HEK293 (cell line): Measurements from ENCODE around the gene ABCA3.
"Not testable (repeated sequence)": the region's sequence is repeated elsewhere in the genome, so short reads cannot be mapped to it uniquely, and the experiment has no call there.

ENCODE experiments used
- CTCF ChIA-PET: fragments of 350-600 bp; formaldehyde crosslinking; extraction: SDS; loops from one replicate; lab custom pipeline; 2021; ENCODE audit warnings: antibody characterized with exemption; lab: Yijun Ruan, JAX
- POLR2A ChIA-PET: fragments of 300-600 bp; formaldehyde crosslinking; extraction: SDS; loops from one replicate; lab custom pipeline; 2020; ENCODE audit warnings: antibody characterized with exemption, inconsistent platforms; lab: Yijun Ruan, JAX
- H3K27ac ChIP-seq: fragments of 200-500 bp; sonication (Bioruptor generic); 2 replicates; pipeline ENCODE4 v1.5.1; 2014; ENCODE audit warnings: low read depth, low read length, control low read depth, inconsistent platforms; ENCODE audit errors: extremely low read depth
- H3K36me3 ChIP-seq, 2 experiments: fragments of 200-500 bp in 1 of 2; sonication (Bioruptor generic) in 1 of 2; 1 replicate in 1 of 2; 2 replicates in 1 of 2; pipeline ENCODE4 v1.5.1; 2014 to 2017; ENCODE audit warnings: inconsistent platforms in 2 of 2, low read length in 2 of 2; ENCODE audit not compliant: control insufficient read depth in 2 of 2, insufficient read depth in 1 of 2
- H3K4me1 ChIP-seq: fragments of 200-500 bp; sonication (Bioruptor generic); 2 replicates; pipeline ENCODE4 v1.5.1; 2014; ENCODE audit warnings: mild to moderate bottlenecking, low read length, inconsistent platforms; ENCODE audit not compliant: control insufficient read depth, insufficient read depth
- H3K4me3 ChIP-seq: 2 replicates; pipeline ENCODE4 v1.5.1; 2011; ENCODE audit warnings: low read depth, mild to moderate bottlenecking, control low read depth, low read length, moderate library complexity
- H3K9me3 ChIP-seq: fragments of 200-500 bp; sonication (Bioruptor generic); 2 replicates; pipeline ENCODE4 v1.5.1; 2014; ENCODE audit warnings: low read depth, low read length, inconsistent platforms; ENCODE audit not compliant: control insufficient read depth, insufficient read depth
- BCL11B ChIP-seq: fragments of 450-650 bp; formaldehyde crosslinking; IDR thresholded peaks from 2 replicates; pipeline ENCODE4 v1.5.1; 2016; ENCODE audit warnings: low read depth, missing biosample characterization, missing genetic modification characterization
- HOXA7 ChIP-seq: sonication (generic); formaldehyde crosslinking; IDR thresholded peaks from 2 replicates; pipeline ENCODE4 v1.8.1; 2022; ENCODE audit warnings: missing genetic modification reagents, borderline replicate concordance
- IKZF3 ChIP-seq: fragments of 450-650 bp; IDR thresholded peaks from 2 replicates; pipeline ENCODE4 v1.5.0; 2018; ENCODE audit warnings: missing biosample characterization, mild to moderate bottlenecking, missing genetic modification characterization, moderate library complexity
- KLF1 ChIP-seq: fragments of 450-650 bp; formaldehyde crosslinking; IDR thresholded peaks from 2 replicates; pipeline ENCODE4 v1.5.1; 2016; ENCODE audit warnings: missing biosample characterization, missing genetic modification characterization
- KLF7 ChIP-seq: fragments of 450-650 bp; formaldehyde crosslinking; IDR thresholded peaks from 2 replicates; pipeline ENCODE4 v1.5.1; 2016; ENCODE audit warnings: missing biosample characterization, missing genetic modification characterization, borderline replicate concordance
- MYNN ChIP-seq: fragments of 450-650 bp; formaldehyde crosslinking; IDR thresholded peaks from 2 replicates; pipeline ENCODE4 v1.5.1; 2016; ENCODE audit warnings: missing biosample characterization, missing genetic modification characterization, borderline replicate concordance
- SP2 ChIP-seq: fragments of 450-650 bp; formaldehyde crosslinking; IDR thresholded peaks from 2 replicates; pipeline ENCODE4 v1.5.1; 2016; ENCODE audit warnings: missing biosample characterization, missing genetic modification characterization
- SP3 ChIP-seq: fragments of 450-650 bp; formaldehyde crosslinking; IDR thresholded peaks from 2 replicates; pipeline ENCODE4 v1.5.1; 2016; ENCODE audit warnings: missing biosample characterization, missing genetic modification characterization
- TRIM28 ChIP-seq: IDR thresholded peaks from 2 replicates; pipeline ENCODE4 v1.6.1; 2011; ENCODE audit warnings: low read length, control low read depth, borderline replicate concordance
- YY2 ChIP-seq: fragments of 450-650 bp; formaldehyde crosslinking; IDR thresholded peaks from 2 replicates; pipeline ENCODE4 v1.5.1; 2016; ENCODE audit warnings: missing biosample characterization, missing genetic modification characterization
- ZFHX2 ChIP-seq: fragments of 450-650 bp; formaldehyde crosslinking; conservative IDR thresholded peaks from 2 replicates; pipeline ENCODE4 v1.5.1; 2016; ENCODE audit warnings: missing biosample characterization, missing genetic modification characterization
- ZFP3 ChIP-seq: fragments of 450-650 bp; formaldehyde crosslinking; IDR thresholded peaks from 2 replicates; pipeline ENCODE4 v1.5.1; 2016; ENCODE audit warnings: low read depth, missing biosample characterization, missing genetic modification characterization
- ZFP41 ChIP-seq: fragments of 450-650 bp; formaldehyde crosslinking; IDR thresholded peaks from 2 replicates; pipeline ENCODE4 v1.5.1; 2016; ENCODE audit warnings: missing biosample characterization, missing genetic modification characterization, borderline replicate concordance
- ZNF138 ChIP-seq: fragments of 450-650 bp; formaldehyde crosslinking; IDR thresholded peaks from 2 replicates; pipeline ENCODE4 v1.5.1; 2016; ENCODE audit warnings: missing biosample characterization, missing genetic modification characterization, borderline replicate concordance
- ZNF202 ChIP-seq: fragments of 450-650 bp; formaldehyde crosslinking; IDR thresholded peaks from 2 replicates; pipeline ENCODE4 v1.5.1; 2016; ENCODE audit warnings: missing biosample characterization, missing genetic modification characterization, borderline replicate concordance
- ZNF416 ChIP-seq: fragments of 450-650 bp; formaldehyde crosslinking; IDR thresholded peaks from 2 replicates; pipeline ENCODE4 v1.5.1; 2016; ENCODE audit warnings: missing biosample characterization, missing genetic modification characterization
- ZNF501 ChIP-seq: fragments of 450-650 bp; formaldehyde crosslinking; IDR thresholded peaks from 2 replicates; pipeline ENCODE4 v1.5.1; 2016; ENCODE audit warnings: missing biosample characterization, missing genetic modification characterization
- ZNF600 ChIP-seq: fragments of 450-650 bp; formaldehyde crosslinking; IDR thresholded peaks from 2 replicates; pipeline ENCODE4 v1.5.1; 2016; ENCODE audit warnings: missing biosample characterization, missing genetic modification characterization
- TF ChIP-seq, protein P1 (sequence below): fragments of 450-650 bp; formaldehyde crosslinking; IDR thresholded peaks from 2 replicates; pipeline ENCODE4 v1.5.1; 2016; ENCODE audit warnings: missing biosample characterization, missing genetic modification characterization

ABCA3 gene

DNA sequence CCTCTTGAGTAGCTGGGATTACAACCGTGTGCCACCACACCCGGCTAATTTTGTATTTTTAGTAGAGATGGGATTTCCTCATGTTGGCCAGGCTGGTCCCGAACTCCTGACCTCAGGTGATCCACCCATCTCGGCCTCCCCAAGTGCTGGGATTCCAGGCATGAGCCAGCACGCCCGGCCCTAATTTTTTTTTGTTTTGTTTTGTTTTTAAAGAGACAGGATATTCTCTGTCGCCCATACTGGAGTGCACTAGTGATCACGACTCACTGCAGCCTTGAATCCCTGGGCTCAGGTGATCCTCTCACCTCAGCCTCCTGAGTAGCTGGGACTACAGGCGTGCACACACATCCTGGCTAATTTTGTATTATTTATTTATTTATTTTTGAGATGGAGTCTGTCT is 100.2 kb downstream of the ABCA3 start:
- H3K4me3 ChIP-seq, CTCF ChIA-PET, H3K27ac ChIP-seq, H3K4me1 ChIP-seq, H3K9me3 ChIP-seq: not testable (repeated sequence)
- H3K36me3 ChIP-seq = peaks cover 3 to 50% of the 10 kb centered on the region in 2 experiments; a peak in 2 of 3 replicates
- POLR2A ChIA-PET = interaction anchor here (5.3 kb wide), 1 partner anchor 11 kb away, joined by 48 read pairs; the partner anchor contains the start of gene ECI1
- TF ChIP-seq KLF1 = peak; percentile 47

DNA sequence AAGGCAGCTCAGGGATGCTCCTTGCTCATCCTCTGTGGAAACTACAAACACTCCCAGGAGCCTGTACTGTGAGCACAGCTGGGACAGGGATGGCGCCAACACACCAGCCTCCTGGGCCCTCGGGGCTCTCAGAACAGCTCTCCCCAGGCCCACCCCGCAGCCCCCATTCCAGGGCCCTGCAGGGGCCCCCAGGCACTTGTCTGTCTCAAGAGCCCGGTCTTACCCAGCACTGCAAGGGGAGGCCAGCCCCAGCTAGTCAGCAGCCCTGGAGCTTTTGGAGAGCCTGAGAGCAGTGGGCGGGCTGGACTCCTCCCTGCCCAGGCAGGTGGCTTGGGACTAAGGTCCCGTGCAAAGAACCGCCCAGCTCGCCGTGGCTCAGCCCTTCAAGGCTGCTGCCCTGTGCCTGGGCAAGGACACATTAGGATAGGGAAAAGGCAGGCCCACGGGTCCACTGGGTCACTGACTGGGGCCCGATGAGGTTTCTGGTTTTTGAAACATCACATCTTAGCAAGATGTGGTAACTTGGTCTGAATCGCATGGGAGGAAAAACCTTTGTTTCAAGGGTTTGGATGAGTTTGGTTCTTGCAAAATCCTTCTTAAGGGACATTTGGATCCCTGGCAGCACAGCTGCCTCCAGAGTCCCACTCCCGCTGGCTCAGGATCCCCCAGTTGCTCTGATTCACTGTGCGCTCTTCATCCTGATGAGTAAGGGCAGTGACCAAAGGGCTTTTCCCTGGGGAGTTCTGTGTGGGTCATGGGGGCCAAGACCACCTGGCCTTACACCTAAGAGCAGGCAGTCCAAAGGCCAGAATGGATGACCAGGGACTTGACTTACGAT is 101.5 kb downstream of the ABCA3 start:
- Histone ChIP-seq H3K36me3 (peaks cover 3 to 50% of the 10 kb centered on the region in 2 experiments; a peak in 2 of 3 replicates), H3K4me1 (peaks cover 4% of the 10 kb centered on the region; the same call in 1 of the 2 replicates), H3K27ac (0 out of 2 replicates have a peak overlapping the region, but pooled peaks have one; percentile 16), H3K4me3 (no peak overlapping the region)
- TF ChIP-seq YY2 (tag by site-specific recombination) (no peak), SP2 (tag by site-specific recombination) (peak; percentile 24; the same call in 1 of the 2 replicates), KLF7 (tag by site-specific recombination) (no peak), ZNF138 (tag by site-specific recombination) (no peak), ZNF202 (no peak), TRIM28 (no peak), ZFHX2 (tag by site-specific recombination) (peak; percentile 49), ZFP3 (tag by site-specific recombination) (no peak), ZFP41 (no peak), BCL11B (tag by site-specific recombination) (0 out of 2 replicates have a peak, but pooled peaks have one; percentile 14), MYNN (tag by site-specific recombination) (no peak), SP3 (tag by site-specific recombination) (peak; percentile 30; the same call in 1 of the 2 replicates), KLF1 (peak; percentile 53), HOXA7 (no peak), ZNF600 (tag by site-specific recombination) (0 out of 2 replicates have a peak, but pooled peaks have one; percentile 7), IKZF3 (tag by site-specific recombination) (0 out of 2 replicates have a peak, but pooled peaks have one; percentile 12), ZNF501 (tag by site-specific recombination) (no peak), ZNF416 (tag by site-specific recombination) (no peak)
- TF ChIP-seq, protein P1, sequence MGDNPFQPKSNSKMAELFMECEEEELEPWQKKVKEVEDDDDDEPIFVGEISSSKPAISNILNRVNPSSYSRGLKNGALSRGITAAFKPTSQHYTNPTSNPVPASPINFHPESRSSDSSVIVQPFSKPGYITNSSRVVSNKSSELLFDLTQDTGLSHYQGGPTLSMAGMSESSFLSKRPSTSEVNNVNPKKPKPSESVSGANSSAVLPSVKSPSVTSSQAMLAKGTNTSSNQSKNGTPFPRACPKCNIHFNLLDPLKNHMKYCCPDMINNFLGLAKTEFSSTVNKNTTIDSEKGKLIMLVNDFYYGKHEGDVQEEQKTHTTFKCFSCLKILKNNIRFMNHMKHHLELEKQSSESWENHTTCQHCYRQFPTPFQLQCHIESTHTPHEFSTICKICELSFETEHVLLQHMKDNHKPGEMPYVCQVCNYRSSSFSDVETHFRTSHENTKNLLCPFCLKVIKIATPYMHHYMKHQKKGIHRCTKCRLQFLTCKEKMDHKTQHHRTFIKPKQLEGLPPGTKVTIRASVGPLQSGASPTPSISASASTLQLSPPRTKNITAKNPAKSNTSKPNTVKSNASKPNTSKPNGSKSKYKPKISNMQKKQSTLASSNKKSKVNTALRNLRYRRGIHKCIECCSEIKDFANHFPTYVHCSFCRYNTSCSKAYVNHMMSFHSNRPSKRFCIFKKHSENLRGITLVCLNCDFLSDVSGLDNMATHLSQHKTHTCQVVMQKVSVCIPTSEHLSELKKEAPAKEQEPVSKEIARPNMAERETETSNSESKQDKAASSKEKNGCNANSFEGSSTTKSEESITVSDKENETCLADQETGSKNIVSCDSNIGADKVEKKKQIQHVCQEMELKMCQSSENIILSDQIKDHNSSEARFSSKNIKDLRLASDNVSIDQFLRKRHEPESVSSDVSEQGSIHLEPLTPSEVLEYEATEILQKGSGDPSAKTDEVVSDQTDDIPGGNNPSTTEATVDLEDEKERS (tag by site-specific recombination) = no peak
- TF ChIP-seq, all 188 proteins: peak for 7
- ChIA-PET CTCF (interaction anchor here (0.8 kb wide), 1 partner anchor 262 kb away, joined by 3 read pairs; no protein-coding TSS in a partner anchor), POLR2A (interaction anchor here (0.6 to 5.3 kb wide), 8 partner anchors 8 to 84 kb away, joined by 3 to 48 read pairs (median 6); partner anchors contain the start of genes ECI1, MLST8 and TRAF7)
- H3K9me3 ChIP-seq = no peaks in the 10 kb centered on the region
